HepG2 (cell line): ENCODE data around the gene THOC7. TPM values are rescaled to one million over a fixed set of nuclear protein-coding genes. Genes with fewer than 3 reads are reported as not detected.

Experiments used
- BCL6 ChIP-seq: IDR thresholded peaks from 2 replicates; pipeline ENCODE4 v1.6.1; 2016; ENCODE audit warnings: missing genetic modification reagents, missing compliant biosample characterization
- CEBPB ChIP-seq: IDR thresholded peaks from 2 replicates; pipeline ENCODE4 v1.6.1; 2011; ENCODE audit warnings: low read depth, low read length, improper control_type of control experiment, borderline replicate concordance
- FOXO1 ChIP-seq: sonication (generic); formaldehyde crosslinking; IDR thresholded peaks from 2 replicates; pipeline ENCODE4 v1.4.0; 2020; ENCODE audit warnings: missing genetic modification reagents
- NR2C2 ChIP-seq: sonication (generic); formaldehyde crosslinking; IDR thresholded peaks from 2 replicates; pipeline ENCODE4 v1.4.0; 2020; ENCODE audit warnings: missing genetic modification reagents, mild to moderate bottlenecking, moderate library complexity, borderline replicate concordance
- PHF5A ChIP-seq: IDR thresholded peaks from one replicate; pipeline ENCODE4 v1.6.1; 2018; ENCODE audit warnings: low read depth, missing genetic modification reagents; ENCODE audit not compliant: unreplicated experiment
- SALL2 ChIP-seq: sonication (generic); formaldehyde crosslinking; IDR thresholded peaks from 2 replicates; pipeline ENCODE4 v1.8.1; 2023; ENCODE audit warnings: mild to moderate bottlenecking, missing genetic modification reagents, inconsistent platforms
- STAT5B ChIP-seq: sonication (generic); formaldehyde crosslinking; IDR thresholded peaks from 2 replicates; pipeline ENCODE4 v1.4.0; 2020; ENCODE audit warnings: missing genetic modification reagents
- TRIM24 ChIP-seq: sonication (generic); formaldehyde crosslinking; IDR thresholded peaks from 2 replicates; pipeline ENCODE4 v1.8.0; 2022; ENCODE audit warnings: mild to moderate bottlenecking, missing genetic modification reagents
- ZNF207 ChIP-seq: fragments of 450-650 bp; IDR thresholded peaks from 2 replicates; pipeline ENCODE4 v1.6.1; 2016; ENCODE audit warnings: antibody characterized with exemption, borderline replicate concordance
- ZNF547 ChIP-seq: sonication (generic); formaldehyde crosslinking; IDR thresholded peaks from 2 replicates; pipeline ENCODE4 v1.5.1; 2020; ENCODE audit warnings: mild to moderate bottlenecking, missing genetic modification reagents
- ZNF570 ChIP-seq: sonication (generic); formaldehyde crosslinking; IDR thresholded peaks from 2 replicates; pipeline ENCODE4 v1.4.0; 2020; ENCODE audit warnings: mild to moderate bottlenecking, missing genetic modification reagents, borderline replicate concordance
- ZNF761 ChIP-seq: sonication (generic); formaldehyde crosslinking; conservative IDR thresholded peaks from 2 replicates; pipeline ENCODE4 v1.4.0; 2020; ENCODE audit warnings: mild to moderate bottlenecking, missing genetic modification reagents
- ZSCAN31 ChIP-seq: sonication (generic); formaldehyde crosslinking; IDR thresholded peaks from 2 replicates; pipeline ENCODE4 v1.5.0; 2020; ENCODE audit warnings: low read depth, mild to moderate bottlenecking, missing genetic modification reagents
- polyA plus RNA-seq, 8 experiments: library from polyadenylated mRNA; depleted of rRNA in 3 of 8; stranded (reverse) in 7 of 8; unstranded in 1 of 8; fragments of >200 nt; fragmentation: Illumina TruSeq in 4 of 8; extraction: Trizol in 4 of 8; gene quantifications; 2 replicates each; pipeline versions ENCODE4 v1.2.1 to v1.2.3, GENCODE V29; 2011 to 2016; ENCODE audit warnings: low read depth in 4 of 8, missing spikeins in 1 of 8, mixed read lengths in 1 of 8; ENCODE audit not compliant: insufficient read depth in 1 of 8
- total RNA-seq, 5 experiments: library from RNA; depleted of rRNA; stranded (reverse); fragments of >200 nt; fragmentation: Illumina TruSeq; extraction: Trizol; gene quantifications; 2 replicates each; pipeline ENCODE4 v1.2.3, GENCODE V29; 2016; ENCODE audit warnings: low read depth in 1 of 5
- TF ChIP-seq, protein P1 (sequence below): sonication (generic); formaldehyde crosslinking; IDR thresholded peaks from 2 replicates; pipeline ENCODE4 v1.5.0; 2020; ENCODE audit warnings: missing genetic modification reagents
- TF ChIP-seq, protein P2 (sequence below): IDR thresholded peaks from 2 replicates; pipeline ENCODE4 v1.4.0; 2020; ENCODE audit warnings: mild to moderate bottlenecking, missing genetic modification reagents
- TF ChIP-seq, protein P3 (sequence below): IDR thresholded peaks from 2 replicates; pipeline ENCODE4 v1.6.1; 2016; ENCODE audit warnings: mild to moderate bottlenecking
- TF ChIP-seq, protein P4 (sequence below): sonication (generic); formaldehyde crosslinking; IDR thresholded peaks from 2 replicates; pipeline ENCODE4 v1.8.1; 2023; ENCODE audit warnings: mild to moderate bottlenecking, missing genetic modification reagents, borderline replicate concordance
- TF ChIP-seq, protein P5 (sequence below): sonication (generic); formaldehyde crosslinking; IDR thresholded peaks from 2 replicates; pipeline ENCODE4 v1.4.0; 2020; ENCODE audit warnings: missing genetic modification reagents

Gene THOC7
- total and polyA plus RNA-seq, 2 of the 13 experiments (the other 11 are each of a cell fraction or from before 2014, with no cell fraction given) = 32.8 to 63.5 TPM

DNA sequence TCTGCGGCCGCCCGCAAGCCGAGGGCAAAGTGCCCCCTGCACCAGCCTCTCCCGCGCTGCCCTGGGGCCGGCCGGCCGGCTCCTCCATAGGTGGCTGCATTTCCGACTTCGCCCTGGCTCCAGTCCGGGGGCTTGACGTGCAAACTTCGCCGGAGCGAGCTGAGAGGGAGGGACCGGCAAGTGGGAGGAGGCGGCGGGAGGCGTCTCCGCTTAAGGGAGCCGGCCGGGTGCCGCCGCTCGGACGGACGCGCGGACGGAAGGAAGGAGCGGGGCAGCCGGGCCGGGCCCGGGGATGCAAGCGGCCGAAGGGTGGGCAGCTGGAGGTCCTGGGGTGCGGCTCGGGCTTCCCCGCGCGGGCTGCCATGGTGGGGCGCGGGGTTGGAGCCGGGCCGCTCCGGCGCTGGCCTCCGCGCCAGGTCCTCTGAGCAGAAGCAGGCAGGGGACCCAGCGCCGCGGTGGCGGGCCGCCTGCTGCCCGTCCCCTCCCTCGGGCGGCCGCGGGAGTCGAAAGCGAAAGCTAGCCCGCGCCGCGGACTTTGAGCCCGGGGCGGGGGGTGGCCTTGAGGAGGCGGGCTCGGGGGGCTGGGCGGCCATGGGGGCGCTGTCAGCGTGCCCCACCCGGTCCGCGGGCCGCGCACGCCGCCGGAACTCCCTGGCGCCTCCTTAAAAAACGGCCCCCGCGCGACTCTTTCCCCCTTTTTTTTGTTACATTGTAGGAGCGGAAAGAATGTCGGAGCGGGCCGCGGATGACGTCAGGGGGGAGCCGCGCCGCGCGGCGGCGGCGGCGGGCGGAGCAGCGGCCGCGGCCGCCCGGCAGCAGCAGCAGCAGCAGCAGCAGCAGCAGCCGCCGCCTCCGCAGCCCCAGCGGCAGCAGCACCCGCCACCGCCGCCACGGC is 48.5 kb upstream of the THOC7 start, which contains the start of gene SCAANT1 (continued):
- TF ChIP-seq, protein P1, sequence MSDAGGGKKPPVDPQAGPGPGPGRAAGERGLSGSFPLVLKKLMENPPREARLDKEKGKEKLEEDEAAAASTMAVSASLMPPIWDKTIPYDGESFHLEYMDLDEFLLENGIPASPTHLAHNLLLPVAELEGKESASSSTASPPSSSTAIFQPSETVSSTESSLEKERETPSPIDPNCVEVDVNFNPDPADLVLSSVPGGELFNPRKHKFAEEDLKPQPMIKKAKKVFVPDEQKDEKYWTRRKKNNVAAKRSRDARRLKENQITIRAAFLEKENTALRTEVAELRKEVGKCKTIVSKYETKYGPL (CRISPR knock-in tag) = no peak
- peak; percentile 72 for TF ChIP-seq NR2C2 (CRISPR knock-in tag)
- TF ChIP-seq FOXO1 (CRISPR knock-in tag) = no peak; the same call in 1 of the 2 replicates
- TF ChIP-seq, protein P2, sequence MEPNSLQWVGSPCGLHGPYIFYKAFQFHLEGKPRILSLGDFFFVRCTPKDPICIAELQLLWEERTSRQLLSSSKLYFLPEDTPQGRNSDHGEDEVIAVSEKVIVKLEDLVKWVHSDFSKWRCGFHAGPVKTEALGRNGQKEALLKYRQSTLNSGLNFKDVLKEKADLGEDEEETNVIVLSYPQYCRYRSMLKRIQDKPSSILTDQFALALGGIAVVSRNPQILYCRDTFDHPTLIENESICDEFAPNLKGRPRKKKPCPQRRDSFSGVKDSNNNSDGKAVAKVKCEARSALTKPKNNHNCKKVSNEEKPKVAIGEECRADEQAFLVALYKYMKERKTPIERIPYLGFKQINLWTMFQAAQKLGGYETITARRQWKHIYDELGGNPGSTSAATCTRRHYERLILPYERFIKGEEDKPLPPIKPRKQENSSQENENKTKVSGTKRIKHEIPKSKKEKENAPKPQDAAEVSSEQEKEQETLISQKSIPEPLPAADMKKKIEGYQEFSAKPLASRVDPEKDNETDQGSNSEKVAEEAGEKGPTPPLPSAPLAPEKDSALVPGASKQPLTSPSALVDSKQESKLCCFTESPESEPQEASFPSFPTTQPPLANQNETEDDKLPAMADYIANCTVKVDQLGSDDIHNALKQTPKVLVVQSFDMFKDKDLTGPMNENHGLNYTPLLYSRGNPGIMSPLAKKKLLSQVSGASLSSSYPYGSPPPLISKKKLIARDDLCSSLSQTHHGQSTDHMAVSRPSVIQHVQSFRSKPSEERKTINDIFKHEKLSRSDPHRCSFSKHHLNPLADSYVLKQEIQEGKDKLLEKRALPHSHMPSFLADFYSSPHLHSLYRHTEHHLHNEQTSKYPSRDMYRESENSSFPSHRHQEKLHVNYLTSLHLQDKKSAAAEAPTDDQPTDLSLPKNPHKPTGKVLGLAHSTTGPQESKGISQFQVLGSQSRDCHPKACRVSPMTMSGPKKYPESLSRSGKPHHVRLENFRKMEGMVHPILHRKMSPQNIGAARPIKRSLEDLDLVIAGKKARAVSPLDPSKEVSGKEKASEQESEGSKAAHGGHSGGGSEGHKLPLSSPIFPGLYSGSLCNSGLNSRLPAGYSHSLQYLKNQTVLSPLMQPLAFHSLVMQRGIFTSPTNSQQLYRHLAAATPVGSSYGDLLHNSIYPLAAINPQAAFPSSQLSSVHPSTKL (CRISPR knock-in tag) = no peak; the same call in 1 of the 2 replicates
- no peak for TF ChIP-seq PHF5A (CRISPR knock-in tag)
- no peak for TF ChIP-seq CEBPB
- no peak for TF ChIP-seq STAT5B
- TF ChIP-seq ZNF207 = no peak
- TF ChIP-seq, protein P3, sequence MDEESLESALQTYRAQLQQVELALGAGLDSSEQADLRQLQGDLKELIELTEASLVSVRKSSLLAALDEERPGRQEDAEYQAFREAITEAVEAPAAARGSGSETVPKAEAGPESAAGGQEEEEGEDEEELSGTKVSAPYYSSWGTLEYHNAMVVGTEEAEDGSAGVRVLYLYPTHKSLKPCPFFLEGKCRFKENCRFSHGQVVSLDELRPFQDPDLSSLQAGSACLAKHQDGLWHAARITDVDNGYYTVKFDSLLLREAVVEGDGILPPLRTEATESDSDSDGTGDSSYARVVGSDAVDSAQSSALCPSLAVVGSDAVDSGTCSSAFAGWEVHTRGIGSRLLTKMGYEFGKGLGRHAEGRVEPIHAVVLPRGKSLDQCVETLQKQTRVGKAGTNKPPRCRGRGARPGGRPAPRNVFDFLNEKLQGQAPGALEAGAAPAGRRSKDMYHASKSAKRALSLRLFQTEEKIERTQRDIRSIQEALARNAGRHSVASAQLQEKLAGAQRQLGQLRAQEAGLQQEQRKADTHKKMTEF = peak; percentile 60
- no peak for TF ChIP-seq SALL2 (CRISPR knock-in tag)
- TF ChIP-seq ZNF570 (CRISPR knock-in tag) = no peak
- TF ChIP-seq ZNF761 (CRISPR knock-in tag) = peak; percentile 80
- TF ChIP-seq TRIM24 (CRISPR knock-in tag) = no peak
- TF ChIP-seq ZSCAN31 (CRISPR knock-in tag) = no peak
- peak; percentile 74 for TF ChIP-seq ZNF547 (CRISPR knock-in tag)
- TF ChIP-seq, protein P4, sequence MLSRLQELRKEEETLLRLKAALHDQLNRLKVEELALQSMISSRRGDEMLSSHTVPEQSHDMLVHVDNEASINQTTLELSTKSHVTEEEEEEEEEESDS (CRISPR knock-in tag) = no peak
- TF ChIP-seq, protein P5, sequence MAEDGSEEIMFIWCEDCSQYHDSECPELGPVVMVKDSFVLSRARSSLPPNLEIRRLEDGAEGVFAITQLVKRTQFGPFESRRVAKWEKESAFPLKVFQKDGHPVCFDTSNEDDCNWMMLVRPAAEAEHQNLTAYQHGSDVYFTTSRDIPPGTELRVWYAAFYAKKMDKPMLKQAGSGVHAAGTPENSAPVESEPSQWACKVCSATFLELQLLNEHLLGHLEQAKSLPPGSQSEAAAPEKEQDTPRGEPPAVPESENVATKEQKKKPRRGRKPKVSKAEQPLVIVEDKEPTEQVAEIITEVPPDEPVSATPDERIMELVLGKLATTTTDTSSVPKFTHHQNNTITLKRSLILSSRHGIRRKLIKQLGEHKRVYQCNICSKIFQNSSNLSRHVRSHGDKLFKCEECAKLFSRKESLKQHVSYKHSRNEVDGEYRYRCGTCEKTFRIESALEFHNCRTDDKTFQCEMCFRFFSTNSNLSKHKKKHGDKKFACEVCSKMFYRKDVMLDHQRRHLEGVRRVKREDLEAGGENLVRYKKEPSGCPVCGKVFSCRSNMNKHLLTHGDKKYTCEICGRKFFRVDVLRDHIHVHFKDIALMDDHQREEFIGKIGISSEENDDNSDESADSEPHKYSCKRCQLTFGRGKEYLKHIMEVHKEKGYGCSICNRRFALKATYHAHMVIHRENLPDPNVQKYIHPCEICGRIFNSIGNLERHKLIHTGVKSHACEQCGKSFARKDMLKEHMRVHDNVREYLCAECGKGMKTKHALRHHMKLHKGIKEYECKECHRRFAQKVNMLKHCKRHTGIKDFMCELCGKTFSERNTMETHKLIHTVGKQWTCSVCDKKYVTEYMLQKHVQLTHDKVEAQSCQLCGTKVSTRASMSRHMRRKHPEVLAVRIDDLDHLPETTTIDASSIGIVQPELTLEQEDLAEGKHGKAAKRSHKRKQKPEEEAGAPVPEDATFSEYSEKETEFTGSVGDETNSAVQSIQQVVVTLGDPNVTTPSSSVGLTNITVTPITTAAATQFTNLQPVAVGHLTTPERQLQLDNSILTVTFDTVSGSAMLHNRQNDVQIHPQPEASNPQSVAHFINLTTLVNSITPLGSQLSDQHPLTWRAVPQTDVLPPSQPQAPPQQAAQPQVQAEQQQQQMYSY (CRISPR knock-in tag) = no peak
- TF ChIP-seq BCL6 (CRISPR knock-in tag) = no peak
